HUES64 (cell line): ENCODE results near the gene BRD2.

ENCODE experiments used
- H3K27ac ChIP-seq: 2 replicates; pipeline ENCODE4 v1.7.0; 2013; ENCODE audit warnings: low read depth, low read length, inconsistent platforms
- H3K27me3 ChIP-seq: 2 replicates; pipeline ENCODE4 v1.6.1; 2013; ENCODE audit warnings: mild to moderate bottlenecking, low read length; ENCODE audit not compliant: insufficient read depth
- H3K36me3 ChIP-seq: 2 replicates; pipeline ENCODE4 v1.6.1; 2013; ENCODE audit warnings: mild to moderate bottlenecking, low read length; ENCODE audit not compliant: insufficient read depth
- H3K4me1 ChIP-seq: 2 replicates; pipeline ENCODE4 v1.6.1; 2013; ENCODE audit warnings: mild to moderate bottlenecking, low read length, moderate library complexity; ENCODE audit not compliant: insufficient read depth
- H3K4me3 ChIP-seq: 2 replicates; pipeline ENCODE4 v1.5.1; 2013; ENCODE audit warnings: mild to moderate bottlenecking, low read length, moderate library complexity
- H3K9ac ChIP-seq: 2 replicates; pipeline ENCODE4 v1.6.1; 2013; ENCODE audit warnings: mild to moderate bottlenecking, low read depth, low read length
- H3K9me3 ChIP-seq: 2 replicates; pipeline ENCODE4 v1.6.1; 2013; ENCODE audit warnings: low read depth, low read length; ENCODE audit not compliant: insufficient read depth
- WGBS: fragments of 150-250, 120-280 bp; methylation state at CpG from one replicate; pipeline ENCODE4 v1.1.7; 2013; ENCODE audit warnings: missing lambda C conversion rate; 5-methylcytosine and 5-hydroxymethylcytosine counted together

The BRD2 gene

DNA sequence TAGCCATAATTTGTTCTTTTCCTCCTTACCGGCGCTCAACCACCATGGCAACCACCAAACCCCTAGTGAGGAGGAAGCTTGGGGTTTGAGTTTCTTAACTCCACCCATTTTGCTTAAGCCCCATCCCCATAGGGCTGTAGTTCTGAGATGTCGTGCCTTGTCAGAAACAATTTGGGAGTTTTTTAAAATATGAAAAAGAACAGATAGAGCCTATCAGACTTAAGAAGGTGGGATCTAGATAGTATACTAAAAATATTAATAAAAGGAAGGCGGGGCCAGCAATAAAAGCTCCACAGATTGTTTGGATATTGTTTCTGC lies 5.6 kb downstream of the BRD2 start:
- no peak overlapping the region for H3K27ac ChIP-seq

DNA sequence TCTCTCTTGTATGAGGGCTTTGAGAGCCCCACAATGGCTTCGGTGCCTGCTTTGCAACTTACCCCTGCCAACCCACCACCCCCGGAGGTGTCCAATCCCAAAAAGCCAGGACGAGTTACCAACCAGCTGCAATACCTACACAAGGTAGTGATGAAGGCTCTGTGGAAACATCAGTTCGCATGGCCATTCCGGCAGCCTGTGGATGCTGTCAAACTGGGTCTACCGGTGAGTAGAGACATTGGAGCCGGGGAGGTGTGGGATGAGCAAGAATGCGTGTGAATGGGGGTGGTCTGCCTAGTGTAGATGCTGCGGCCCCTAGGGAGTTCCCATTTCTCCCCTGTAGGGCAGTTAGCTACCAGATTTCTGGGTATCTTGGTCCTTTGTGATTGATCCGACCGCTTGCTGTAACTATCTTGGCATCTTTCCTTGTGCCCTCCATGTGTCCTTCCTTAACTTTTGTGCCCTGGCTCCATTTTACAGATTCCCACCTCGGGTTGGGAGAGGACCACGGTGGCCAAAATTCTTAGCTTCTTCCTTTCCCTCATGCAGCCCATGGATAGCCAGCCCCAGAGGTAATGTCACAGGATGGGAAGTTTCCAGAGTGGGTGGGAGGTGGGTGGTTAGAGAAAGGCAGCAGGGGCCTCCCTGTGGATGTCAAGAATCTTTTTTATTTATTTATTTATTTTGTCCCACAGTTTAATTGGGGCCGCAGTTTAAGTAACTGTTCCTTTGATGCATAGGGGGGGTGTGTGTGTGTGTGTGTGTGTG lies 6.3 kb downstream of the BRD2 start:
- H3K27me3 ChIP-seq: no peaks in the 10 kb centered on the region
- peaks cover 6% of the 10 kb centered on the region; the same call in 1 of the 2 replicates for H3K4me1 ChIP-seq
- H3K9ac ChIP-seq: peak overlapping the region; percentile 95; the same call in 1 of the 2 replicates
- H3K9me3 ChIP-seq: no peaks in the 10 kb centered on the region
- peak overlapping the region; percentile 94 for H3K4me3 ChIP-seq
- no peak overlapping the region for H3K27ac ChIP-seq
- 32% methylated on average over 14 of the region's 14 CpGs for WGBS
- H3K36me3 ChIP-seq: peaks cover 81% of the 10 kb centered on the region

More for the DNA sequence above, 5.6 kb downstream of the BRD2 start:
- peak overlapping the region; percentile 95 for H3K9ac ChIP-seq
- peaks cover 6% of the 10 kb centered on the region; the same call in 1 of the 2 replicates for H3K4me1 ChIP-seq
- peak overlapping the region; percentile 94 for H3K4me3 ChIP-seq
- no peaks in the 10 kb centered on the region for H3K27me3 ChIP-seq
- no peaks in the 10 kb centered on the region for H3K9me3 ChIP-seq
- peaks cover 73% of the 10 kb centered on the region for H3K36me3 ChIP-seq
- WGBS: 0% methylated on average over 2 of the region's 4 CpGs

DNA sequence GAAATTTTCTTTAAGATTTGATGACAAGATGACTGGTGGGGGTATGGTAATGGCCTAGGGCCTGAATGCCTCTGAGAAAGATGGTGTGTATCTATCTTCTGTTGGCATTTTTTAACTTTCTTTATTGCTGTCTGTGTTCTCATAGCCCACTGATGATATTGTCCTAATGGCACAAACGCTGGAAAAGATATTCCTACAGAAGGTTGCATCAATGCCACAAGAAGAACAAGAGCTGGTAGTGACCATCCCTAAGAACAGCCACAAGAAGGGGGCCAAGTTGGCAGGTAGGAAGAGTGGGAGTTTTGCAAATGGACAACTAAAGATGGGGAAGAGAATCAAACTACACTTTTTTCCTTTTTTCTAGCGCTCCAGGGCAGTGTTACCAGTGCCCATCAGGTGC lies 7.5 kb downstream of the BRD2 start:
- Histone ChIP-seq H3K36me3 (peaks cover 92% of the 10 kb centered on the region), H3K4me1 (peaks cover 6% of the 10 kb centered on the region; the same call in 1 of the 2 replicates), H3K9me3 (no peaks in the 10 kb centered on the region), H3K9ac (no peak overlapping the region), H3K27ac (no peak overlapping the region), H3K27me3 (no peaks in the 10 kb centered on the region), H3K4me3 (peak overlapping the region; percentile 94)
- 96% methylated on average over 2 of the region's 2 CpGs for WGBS

DNA sequence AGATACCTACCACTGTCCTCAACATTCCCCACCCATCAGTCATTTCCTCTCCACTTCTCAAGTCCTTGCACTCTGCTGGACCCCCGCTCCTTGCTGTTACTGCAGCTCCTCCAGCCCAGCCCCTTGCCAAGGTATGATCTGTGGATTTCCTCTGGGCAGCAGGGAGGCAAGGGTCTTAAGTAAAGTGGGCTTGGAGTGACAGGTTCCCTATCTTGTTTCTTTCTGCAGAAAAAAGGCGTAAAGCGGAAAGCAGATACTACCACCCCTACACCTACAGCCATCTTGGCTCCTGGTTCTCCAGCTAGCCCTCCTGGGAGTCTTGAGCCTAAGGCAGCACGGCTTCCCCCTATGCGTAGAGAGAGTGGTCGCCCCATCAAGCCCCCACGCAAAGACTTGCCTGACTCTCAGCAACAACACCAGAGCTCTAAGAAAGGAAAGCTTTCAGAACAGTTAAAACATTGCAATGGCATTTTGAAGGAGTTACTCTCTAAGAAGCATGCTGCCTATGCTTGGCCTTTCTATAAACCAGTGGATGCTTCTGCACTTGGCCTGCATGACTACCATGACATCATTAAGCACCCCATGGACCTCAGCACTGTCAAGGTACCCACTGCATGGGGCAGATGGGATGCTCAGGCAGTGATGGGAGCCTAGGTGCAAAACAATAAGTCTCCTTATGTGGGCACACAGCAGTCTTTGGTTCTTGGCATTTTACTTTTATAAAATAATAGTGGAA lies 8.1 kb downstream of the BRD2 start:
- peaks cover 6% of the 10 kb centered on the region; the same call in 1 of the 2 replicates for H3K4me1 ChIP-seq
- H3K27ac ChIP-seq: no peak overlapping the region
- H3K36me3 ChIP-seq: peaks cover 94% of the 10 kb centered on the region
- no peaks in the 10 kb centered on the region for H3K9me3 ChIP-seq
- H3K9ac ChIP-seq: no peak overlapping the region
- H3K4me3 ChIP-seq: peak overlapping the region; percentile 94; the same call in 1 of the 2 replicates
- no peaks in the 10 kb centered on the region for H3K27me3 ChIP-seq
- 97% methylated on average over 7 of the region's 7 CpGs for WGBS

DNA sequence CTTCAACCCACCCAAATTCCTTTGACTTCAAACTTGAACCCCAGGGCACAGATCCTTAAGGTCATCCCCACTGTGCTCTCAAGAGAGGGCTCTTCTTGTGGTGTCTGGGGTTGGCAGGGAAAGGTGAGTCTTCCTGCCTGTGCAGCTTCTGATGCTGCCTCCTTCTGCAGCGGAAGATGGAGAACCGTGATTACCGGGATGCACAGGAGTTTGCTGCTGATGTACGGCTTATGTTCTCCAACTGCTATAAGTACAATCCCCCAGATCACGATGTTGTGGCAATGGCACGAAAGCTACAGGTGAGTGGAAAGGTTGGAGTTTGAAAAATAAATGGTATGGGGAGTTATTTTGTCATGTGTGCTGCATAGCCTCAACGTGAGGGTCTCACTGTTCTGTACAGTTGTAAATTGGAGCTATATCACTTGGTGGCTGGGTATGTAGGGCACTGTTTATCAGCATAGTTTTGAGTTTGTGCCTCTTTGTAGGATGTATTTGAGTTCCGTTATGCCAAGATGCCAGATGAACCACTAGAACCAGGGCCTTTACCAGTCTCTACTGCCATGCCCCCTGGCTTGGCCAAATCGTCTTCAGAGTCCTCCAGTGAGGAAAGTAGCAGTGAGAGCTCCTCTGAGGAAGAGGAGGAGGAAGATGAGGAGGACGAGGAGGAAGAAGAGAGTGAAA lies 9.0 kb downstream of the BRD2 start:
- Histone ChIP-seq H3K4me3 (no peak overlapping the region), H3K27ac (no peak overlapping the region), H3K9me3 (no peaks in the 10 kb centered on the region), H3K4me1 (peaks cover 6% of the 10 kb centered on the region; the same call in 1 of the 2 replicates), H3K9ac (no peak overlapping the region), H3K36me3 (peaks cover 100% of the 10 kb centered on the region), H3K27me3 (no peaks in the 10 kb centered on the region)
- WGBS: 95% methylated on average over 10 of the region's 10 CpGs

DNA sequence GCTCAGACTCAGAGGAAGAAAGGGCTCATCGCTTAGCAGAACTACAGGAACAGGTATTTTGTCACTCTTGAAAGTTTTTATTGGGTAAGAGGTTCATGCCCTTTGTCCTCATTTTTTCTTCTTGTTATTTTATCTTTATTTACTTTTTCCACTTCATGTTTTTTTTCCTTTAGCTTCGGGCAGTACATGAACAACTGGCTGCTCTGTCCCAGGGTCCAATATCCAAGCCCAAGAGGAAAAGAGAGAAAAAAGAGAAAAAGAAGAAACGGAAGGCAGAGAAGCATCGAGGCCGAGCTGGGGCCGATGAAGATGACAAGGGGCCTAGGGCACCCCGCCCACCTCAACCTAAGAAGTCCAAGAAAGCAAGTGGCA lies 9.5 kb downstream of the BRD2 start:
- H3K27me3 ChIP-seq: no peaks in the 10 kb centered on the region
- H3K27ac ChIP-seq: no peak overlapping the region
- no peaks in the 10 kb centered on the region for H3K9me3 ChIP-seq
- H3K4me3 ChIP-seq: no peak overlapping the region
- peaks cover 6% of the 10 kb centered on the region; the same call in 1 of the 2 replicates for H3K4me1 ChIP-seq
- H3K9ac ChIP-seq: no peak overlapping the region
- H3K36me3 ChIP-seq: peaks cover 96% of the 10 kb centered on the region
- 94% methylated on average over 7 of the region's 7 CpGs for WGBS

DNA sequence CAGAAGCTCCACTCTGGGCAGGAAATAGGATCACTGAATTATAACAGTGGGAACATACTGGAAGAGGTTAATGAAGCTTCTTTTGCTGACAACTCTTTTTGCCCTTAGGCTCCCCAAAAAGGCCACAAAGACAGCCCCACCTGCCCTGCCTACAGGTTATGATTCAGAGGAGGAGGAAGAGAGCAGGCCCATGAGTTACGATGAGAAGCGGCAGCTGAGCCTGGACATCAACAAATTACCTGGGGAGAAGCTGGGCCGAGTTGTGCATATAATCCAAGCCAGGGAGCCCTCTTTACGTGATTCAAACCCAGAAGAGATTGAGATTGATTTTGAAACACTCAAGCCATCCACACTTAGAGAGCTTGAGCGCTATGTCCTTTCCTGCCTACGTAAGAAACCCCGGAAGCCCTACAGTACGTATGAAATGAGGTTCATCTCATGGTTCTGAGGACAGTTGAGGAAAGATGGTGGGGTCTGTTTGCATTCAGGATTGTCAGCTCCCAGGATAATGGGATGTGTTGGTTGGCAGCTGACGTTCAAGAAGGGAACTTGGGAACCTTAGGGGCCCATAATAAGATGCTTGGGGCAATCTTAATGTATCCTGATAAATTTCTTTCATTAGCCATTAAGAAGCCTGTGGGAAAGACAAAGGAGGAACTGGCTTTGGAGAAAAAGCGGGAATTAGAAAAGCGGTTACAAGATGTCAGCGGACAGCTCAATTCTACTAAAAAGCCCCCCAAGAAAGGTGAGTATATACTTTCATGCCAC lies 11.5 kb downstream of the BRD2 start:
- Histone ChIP-seq H3K36me3 (peaks cover 76% of the 10 kb centered on the region), H3K4me1 (peaks cover 6% of the 10 kb centered on the region; the same call in 1 of the 2 replicates), H3K27me3 (no peaks in the 10 kb centered on the region), H3K27ac (no peak overlapping the region; the same call in 1 of the 2 replicates), H3K9me3 (no peaks in the 10 kb centered on the region), H3K4me3 (no peak overlapping the region), H3K9ac (no peak overlapping the region)
- whole genome bisulfite sequencing: 95% methylated on average over 12 of the region's 12 CpGs

DNA sequence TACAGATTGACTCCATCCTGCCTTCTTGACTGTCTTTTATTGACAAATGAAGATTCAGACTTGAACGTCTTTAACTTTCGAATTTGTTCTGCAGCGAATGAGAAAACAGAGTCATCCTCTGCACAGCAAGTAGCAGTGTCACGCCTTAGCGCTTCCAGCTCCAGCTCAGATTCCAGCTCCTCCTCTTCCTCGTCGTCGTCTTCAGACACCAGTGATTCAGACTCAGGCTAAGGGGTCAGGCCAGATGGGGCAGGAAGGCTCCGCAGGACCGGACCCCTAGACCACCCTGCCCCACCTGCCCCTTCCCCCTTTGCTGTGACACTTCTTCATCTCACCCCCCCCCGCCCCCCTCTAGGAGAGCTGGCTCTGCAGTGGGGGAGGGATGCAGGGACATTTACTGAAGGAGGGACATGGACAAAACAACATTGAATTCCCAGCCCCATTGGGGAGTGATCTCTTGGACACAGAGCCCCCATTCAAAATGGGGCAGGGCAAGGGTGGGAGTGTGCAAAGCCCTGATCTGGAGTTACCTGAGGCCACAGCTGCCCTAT lies 12.2 kb downstream of the BRD2 start:
- WGBS: 87% methylated on average over 9 of the region's 11 CpGs
- Histone ChIP-seq H3K4me3 (no peak overlapping the region), H3K4me1 (0 out of 2 replicates have a peak, but pooled peaks cover under 1% of the 10 kb centered on the region), H3K27ac (no peak overlapping the region), H3K9me3 (no peaks in the 10 kb centered on the region), H3K9ac (no peak overlapping the region), H3K36me3 (peaks cover 70% of the 10 kb centered on the region), H3K27me3 (no peaks in the 10 kb centered on the region)

DNA sequence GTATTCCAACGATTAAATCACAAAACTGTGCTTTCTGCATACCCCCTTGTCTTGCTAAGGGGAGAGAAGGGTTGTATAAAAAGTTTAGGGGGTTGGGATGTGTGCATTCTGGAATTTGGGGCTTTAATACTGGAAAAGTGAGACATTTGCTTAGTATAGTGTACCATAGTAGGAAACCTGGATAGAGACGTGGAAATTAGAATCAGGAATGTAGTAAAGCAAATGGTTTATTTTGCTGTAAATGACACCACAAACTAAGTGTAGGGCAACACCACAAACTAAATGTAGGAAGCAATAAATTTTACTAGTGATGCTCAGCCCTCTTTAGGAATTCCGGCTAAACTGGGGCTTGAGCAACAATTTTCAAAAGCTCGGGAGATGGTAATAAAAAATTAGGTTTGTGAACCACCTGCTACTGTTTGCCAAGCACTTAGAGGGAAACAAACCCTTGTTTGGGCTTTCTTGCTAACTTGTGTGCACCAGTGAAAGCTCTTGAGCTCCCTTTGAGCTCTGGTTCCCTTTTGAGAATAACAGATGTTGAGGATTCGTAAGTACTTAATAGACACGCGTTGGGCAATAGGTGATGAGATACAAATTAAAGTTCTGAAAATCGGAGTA lies 13.8 kb downstream of the BRD2 start:
- H3K4me1 ChIP-seq: no peaks in the 10 kb centered on the region
- peaks cover 54% of the 10 kb centered on the region for H3K36me3 ChIP-seq

More for the DNA sequence above, 13.8 kb downstream of the BRD2 start:
- WGBS: 89% methylated on average over 8 of the region's 8 CpGs
- no peaks in the 10 kb centered on the region for H3K27me3 ChIP-seq
- H3K4me3 ChIP-seq: no peak overlapping the region
- no peak overlapping the region for H3K9ac ChIP-seq
- H3K27ac ChIP-seq: no peak overlapping the region; the same call in 1 of the 2 replicates
- no peaks in the 10 kb centered on the region for H3K9me3 ChIP-seq
